ENCODE results near the gene ANKLE2.
"Not testable (repeated sequence)": the region's sequence is repeated elsewhere in the genome, so short reads cannot be mapped to it uniquely, and the experiment has no call there.

Gene ANKLE2

DNA sequence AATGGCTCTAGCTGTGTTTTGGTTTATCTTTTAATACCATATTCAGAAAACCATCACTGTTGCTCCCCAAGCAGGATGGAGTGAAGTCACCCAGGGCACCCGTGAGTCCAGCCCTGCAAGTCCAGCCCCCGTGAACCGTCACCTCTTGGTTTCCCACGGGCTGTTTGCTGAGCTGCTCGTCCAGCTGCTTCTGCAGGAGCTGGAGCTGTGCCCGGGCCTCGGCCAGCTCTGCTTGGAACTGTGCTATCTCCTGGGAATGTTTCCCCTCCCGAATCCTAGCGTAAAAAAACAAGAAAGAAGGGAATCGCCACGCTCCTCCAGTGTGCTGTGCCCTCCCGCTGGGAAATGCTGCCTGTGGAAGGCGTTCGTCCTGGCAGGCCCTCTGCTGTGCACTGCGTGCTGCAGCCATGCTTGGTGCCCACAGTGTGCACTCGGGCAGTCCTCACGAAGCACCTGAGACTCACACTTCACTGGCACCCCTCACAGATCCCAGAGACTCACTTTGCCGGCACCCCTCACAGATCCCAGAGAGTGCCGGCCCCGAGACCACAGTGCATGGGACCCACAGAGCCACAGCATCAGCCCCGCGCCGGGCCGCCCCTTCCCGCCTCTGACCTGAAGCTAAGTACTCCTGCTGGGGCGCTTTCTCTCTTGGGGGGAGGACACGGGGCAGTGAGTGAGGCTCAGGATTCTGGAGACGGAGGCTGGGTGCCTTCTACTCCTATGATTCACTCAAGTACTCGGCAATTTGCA is 15.4 kb upstream of the ANKLE2 start:
- no peak for DNase-seq

DNA sequence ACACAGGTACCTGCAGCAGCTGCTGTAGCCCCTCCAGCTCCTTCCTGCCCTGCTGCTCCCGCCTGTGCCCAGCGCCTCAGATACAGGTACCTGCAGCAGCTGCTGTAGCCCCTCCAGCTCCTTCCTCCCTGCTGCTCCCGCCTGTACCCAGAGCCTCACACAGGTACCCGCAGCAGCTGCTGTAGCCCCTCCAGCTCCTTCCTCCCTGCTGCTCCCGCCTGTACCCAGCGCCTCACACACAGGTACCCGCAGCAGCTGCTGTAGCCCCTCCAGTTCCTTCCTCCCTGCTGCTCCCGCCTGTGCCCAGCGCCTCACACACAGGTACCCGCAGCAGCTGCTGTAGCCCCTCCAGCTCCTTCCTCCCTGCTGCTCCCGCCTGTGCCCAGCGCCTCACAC is 14.6 kb upstream of the ANKLE2 start:
- not testable (repeated sequence) for DNase-seq

DNA sequence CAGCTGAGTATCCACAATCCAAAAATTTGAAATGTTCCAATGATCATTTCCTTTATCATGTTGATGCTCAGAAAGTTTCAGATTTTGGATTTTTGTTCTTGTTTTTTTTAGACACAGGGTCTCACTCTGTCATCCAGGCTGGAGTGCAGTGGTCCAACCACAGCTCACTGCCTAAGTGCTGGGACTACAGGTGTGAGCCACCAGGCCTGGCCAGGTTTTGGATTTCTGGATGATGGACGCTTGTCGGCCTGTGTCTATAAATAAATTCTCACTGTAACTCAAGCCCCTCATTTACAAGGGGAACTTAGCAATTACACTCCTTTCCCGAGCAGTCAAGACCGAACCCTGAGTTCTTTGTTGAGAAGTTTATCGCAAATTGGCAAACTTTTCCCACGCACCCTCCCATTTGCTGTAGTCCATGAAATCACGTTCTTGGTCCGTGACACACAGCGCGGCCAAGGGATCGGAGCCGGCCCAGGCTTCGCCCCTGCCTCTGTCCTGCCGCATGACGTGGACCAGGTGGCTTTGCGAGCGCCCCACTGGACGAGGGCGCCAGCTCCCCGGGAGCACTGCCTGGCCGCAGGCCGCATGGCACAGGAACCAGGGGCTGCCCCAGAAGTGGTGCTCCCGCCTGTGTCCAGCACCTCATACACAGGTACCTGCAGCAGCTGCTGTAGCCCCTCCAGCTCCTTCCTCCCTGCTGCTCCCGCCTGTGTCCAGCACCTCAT is 14.0 kb upstream of the ANKLE2 start:
- no peak for DNase-seq

DNA sequence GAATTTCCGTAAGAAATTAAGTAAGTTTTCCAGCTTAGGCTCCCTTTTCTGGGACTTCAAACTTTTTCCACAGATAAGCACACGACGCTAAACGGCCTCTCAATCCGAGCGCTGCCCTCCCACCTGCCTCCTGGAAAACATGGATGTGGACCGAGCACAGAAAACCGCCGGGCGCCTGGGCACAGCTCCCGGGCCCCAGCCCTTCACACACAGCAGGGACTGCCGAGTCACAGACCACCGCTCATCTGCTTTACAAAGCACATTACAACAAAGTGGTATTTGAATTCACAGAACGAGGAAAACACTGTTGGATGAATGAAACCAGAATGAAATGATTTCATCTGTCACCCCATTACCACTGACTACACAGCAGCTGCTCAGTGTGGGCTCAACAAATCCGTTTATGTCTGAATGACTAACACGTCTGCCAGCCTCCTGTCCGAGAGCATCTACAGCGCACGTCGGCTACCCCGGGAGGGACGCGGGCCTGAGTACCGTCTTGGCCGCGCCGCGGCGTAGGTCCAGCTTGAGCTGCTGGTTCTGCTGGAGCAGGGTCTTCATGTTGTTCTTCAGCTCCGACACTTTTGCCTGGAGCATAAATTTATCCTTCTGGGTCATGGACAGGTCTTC is 13.1 kb upstream of the ANKLE2 start:
- DNase-seq, result no peak

DNA sequence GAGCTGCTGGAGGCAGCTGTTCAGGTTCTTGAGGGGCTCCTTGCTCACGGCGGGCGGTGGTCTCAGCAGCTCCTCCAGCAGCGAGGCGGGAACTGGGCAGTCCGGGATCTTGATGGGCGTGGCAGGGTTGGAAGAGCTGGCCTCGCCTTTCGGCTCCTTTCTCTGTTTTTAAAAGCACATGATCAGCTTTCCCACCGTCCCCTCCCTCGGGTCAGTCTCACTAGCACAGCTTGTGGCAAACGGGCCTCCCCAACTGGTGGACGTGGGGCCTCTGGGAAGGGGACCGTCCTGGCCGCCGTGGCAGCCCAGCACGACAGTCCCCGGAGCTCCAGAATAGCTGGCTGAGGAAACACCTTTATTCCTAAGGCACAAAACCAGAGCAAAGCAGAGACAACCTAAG is 12.5 kb upstream of the ANKLE2 start:
- no peak for DNase-seq

DNA sequence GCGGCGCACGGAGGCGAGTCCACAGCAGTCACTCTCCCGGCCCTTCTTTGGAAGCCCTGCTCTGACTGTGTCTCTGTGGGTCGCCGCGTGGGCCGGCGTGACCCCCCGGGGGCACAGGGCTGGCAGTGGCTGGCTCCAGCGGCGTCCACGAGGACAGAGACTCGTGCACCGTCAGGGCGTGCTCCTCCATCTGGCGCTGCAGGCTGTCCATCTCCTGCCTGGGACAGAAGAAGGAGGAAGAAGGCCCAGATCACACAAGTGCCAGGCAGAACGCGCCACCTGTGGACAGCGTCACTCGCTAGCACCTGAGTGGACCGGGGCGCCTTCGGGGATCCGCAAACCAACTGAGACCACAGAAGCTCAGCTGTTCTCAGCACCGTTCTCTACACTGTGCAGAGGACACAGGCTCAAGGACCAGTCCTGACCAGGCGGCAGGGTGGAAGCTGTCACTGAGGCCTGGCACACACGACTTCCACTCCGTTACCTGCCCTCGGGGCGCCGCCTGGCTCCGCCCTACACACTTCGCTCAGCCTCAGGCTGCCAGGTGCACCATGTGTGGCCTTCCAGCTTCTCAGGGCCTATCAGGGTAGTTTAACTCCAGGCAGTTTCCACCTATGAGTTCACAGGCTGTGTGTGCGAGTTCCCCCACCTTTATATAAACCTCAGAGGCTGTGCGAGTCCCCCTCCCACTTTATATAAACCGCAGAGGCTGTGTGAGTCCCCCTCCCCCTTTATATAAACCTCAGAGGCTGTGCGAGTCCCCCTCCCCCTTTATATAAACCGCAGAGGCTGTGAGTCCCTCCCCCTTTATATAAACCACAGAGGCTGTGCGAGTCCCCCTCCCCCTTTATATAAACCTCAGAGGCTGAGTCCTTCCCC is 11.7 kb upstream of the ANKLE2 start:
- no peak for DNase-seq

DNA sequence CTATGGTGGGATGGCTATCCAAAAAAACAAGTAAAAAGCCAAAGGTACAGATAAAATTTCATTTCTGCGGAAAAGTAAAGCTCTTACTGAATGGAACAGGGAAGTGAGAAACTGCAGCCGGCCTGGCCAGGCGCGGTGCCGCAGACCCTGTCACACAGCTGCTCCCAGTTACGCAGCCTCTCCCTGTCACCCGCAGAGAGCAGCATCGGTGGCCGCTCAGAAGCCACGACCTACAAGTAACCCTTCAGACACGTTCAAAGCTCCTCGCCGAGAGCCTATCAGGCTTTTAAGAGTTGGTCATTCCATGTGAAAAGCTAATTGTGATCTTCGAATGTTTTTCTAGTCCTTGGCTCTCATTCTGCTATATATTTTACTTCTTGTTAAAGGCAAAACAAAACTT is 11.0 kb upstream of the ANKLE2 start:
- peak in 1 of 2 donors; percentile 13 for DNase-seq

DNA sequence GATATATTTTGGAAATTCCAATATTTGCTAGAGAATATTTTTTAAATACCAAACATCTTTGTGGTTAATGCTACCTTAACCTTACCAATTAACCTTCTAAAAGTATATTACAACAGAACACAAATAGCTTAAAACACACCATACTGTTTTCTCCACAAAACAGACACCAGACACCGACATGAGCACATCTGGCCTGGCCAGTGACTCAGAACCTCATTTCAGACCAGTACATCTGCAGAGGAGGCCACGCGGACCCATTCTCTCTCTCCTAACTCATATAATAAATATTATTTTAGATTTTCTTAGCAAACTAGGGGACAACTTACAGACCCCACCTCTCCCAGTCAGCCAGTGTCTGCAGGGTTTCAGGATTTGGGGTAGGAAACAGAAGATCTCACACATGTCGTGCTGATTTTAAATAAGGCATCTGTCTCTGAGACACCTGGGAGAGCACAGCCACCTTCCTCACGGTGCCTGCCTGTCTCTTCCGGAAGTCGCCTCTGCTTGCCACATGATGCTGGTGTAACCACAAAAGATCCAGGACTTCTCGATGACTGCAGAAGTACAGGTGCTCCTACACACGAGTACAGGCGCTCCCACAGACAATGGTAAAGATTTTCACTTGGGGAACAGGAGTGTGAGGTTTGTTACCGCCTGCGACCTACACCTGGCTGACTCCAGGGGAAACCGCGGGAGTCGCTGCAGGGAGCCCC is 9.7 kb upstream of the ANKLE2 start:
- DNase-seq, result peak in 1 of 2 donors; percentile 6

- DNase-seq, result peak; percentile 68 to 78
Measured at GRCh38 chr12:132766380-132767085, 4.9 kb upstream of the ANKLE2 start.

DNA sequence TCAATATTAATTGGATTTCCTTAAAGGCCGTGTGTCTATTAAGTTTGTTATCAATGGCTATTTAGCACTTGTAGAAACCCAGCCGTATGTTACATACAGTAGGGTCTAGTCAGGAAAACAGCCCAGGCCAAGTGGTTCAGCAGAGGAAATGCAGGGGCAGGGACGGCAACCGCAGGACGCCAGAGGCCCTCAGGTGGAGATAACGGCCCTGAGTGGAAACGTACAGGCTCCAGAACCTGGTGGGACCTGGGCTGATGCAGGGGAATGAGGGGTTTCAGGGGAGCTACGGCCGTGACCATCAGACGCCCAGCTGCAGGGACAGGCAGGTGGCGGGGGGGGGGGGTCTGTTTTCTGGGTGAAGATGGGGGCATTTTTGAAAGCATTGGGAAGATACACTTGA is 3.7 kb upstream of the ANKLE2 start:
- no peak for DNase-seq

DNA sequence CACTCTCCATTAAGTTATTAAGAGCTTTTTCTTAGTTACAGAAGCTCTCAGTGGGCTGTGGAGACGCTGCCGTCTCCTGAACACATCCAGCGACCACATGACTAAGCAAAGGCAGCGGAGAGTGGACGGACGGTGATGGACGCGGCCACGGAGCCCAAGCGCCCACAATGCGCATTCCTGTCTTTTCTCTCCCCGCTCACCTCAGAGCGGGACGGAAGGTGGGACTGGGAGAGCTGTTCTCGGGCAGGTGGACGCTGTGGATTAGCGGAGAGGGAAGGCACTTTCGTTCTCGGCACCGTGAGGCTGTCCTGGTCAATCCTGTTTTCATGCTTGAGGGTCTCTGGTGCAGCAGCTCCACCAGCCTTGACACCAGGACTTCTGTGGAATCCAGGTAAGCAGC is 2.6 kb upstream of the ANKLE2 start:
- DNase-seq, result no peak

- peak; percentile 90 to 94 for DNase-seq
Measured at GRCh38 chr12:132761921-132762583, 420 bp upstream of the ANKLE2 start.

GRCh38 chr12:132759359-132759758 is 2.3 kb downstream of the ANKLE2 start:
- DNase-seq, result no peak

GRCh38 chr12:132758825-132759224 is 2.8 kb downstream of the ANKLE2 start:
- DNase-seq, result not testable (repeated sequence)

- DNase-seq, result no peak
Measured at GRCh38 chr12:132754160-132754932, 7.3 kb downstream of the ANKLE2 start.

GRCh38 chr12:132753670-132754069 is 8.0 kb downstream of the ANKLE2 start:
- not testable (repeated sequence) for DNase-seq

GRCh38 chr12:132748319-132748718 is 13.3 kb downstream of the ANKLE2 start:
- DNase-seq, result no peak

GRCh38 chr12:132747896-132748295 is 13.7 kb downstream of the ANKLE2 start:
- no peak for DNase-seq

GRCh38 chr12:132747395-132747794 is 14.2 kb downstream of the ANKLE2 start:
- no peak for DNase-seq

DNA sequence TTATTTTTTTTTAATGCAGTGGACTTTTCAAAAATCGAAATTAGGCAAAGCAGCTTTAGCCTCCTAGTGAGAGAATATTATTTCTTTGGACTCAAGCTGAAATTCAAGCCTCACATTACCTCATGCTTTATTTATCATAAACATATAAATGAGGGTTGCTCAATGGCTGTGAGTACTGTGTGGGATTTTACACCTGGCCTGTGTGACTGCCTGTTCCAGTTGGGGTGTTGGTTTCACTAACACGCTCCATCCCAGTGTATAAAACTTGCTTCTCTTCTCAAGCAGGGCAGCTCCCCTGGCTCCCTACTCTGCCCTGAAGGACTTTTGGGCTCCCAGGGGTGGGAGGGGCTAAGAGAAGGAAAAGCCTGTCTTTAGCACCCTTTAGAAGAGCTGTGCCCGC is 15.0 kb downstream of the ANKLE2 start:
- DNase-seq, result no peak

Measured in inflammatory macrophage treated with lipopolysaccharide for 1 hour (primary cell).